Fibroblast of the aortic adventitia (primary cell): Measurements from ENCODE around the gene TMEM178A. TPM values are rescaled to one million over a fixed set of nuclear protein-coding genes. Genes with fewer than 3 reads are reported as not detected.

Experiments used
- DNase-seq: peaks from one replicate; pipeline ENCODE4 v3.0.0-alpha.2; 2010; ENCODE audit warnings: low read depth
- H3K4me3 ChIP-seq: 2 replicates; pipeline ENCODE4 v1.5.1; 2011; ENCODE audit warnings: low read depth, mild to moderate bottlenecking, control low read depth, low read length, moderate library complexity
- total RNA-seq: library from RNA; depleted of rRNA; stranded (reverse); fragments of >200 nt; gene quantifications from 2 replicates; pipeline ENCODE4 v1.2.3, GENCODE V29; 2012; ENCODE audit warnings: low replicate concordance
- TF ChIP-seq, protein P1 (sequence below): IDR thresholded peaks from 2 replicates; pipeline ENCODE4 v1.5.1; 2011; ENCODE audit warnings: mild to moderate bottlenecking, low read length, control low read depth, inconsistent platforms; ENCODE audit not compliant: insufficient read depth

TMEM178A gene
- total RNA-seq, 1 donor = 0.36 TPM

DNA sequence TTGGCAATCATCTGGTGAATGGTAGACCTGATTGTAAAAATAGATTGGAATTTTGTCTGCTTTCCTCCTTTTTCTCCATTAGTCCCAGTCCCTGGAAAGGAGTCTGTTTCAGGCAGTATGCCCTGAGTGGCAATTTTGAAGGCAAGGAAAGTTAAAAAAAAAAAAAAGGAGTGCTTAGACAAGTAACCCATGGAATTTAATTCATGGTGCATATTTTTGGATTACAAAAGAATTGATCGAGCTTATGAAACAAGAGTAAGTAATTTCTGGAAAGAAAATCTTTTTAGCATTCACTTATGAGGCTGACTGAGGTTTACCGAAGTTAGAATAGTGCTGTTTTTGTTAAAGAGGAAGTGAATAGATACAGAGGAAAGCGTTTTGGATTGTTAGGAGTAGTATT is 29.4 kb upstream of the TMEM178A start:
- no peak for DNase-seq
- H3K4me3 ChIP-seq = no peak overlapping the region
- TF ChIP-seq, protein P1, sequence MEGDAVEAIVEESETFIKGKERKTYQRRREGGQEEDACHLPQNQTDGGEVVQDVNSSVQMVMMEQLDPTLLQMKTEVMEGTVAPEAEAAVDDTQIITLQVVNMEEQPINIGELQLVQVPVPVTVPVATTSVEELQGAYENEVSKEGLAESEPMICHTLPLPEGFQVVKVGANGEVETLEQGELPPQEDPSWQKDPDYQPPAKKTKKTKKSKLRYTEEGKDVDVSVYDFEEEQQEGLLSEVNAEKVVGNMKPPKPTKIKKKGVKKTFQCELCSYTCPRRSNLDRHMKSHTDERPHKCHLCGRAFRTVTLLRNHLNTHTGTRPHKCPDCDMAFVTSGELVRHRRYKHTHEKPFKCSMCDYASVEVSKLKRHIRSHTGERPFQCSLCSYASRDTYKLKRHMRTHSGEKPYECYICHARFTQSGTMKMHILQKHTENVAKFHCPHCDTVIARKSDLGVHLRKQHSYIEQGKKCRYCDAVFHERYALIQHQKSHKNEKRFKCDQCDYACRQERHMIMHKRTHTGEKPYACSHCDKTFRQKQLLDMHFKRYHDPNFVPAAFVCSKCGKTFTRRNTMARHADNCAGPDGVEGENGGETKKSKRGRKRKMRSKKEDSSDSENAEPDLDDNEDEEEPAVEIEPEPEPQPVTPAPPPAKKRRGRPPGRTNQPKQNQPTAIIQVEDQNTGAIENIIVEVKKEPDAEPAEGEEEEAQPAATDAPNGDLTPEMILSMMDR = no peak

DNA sequence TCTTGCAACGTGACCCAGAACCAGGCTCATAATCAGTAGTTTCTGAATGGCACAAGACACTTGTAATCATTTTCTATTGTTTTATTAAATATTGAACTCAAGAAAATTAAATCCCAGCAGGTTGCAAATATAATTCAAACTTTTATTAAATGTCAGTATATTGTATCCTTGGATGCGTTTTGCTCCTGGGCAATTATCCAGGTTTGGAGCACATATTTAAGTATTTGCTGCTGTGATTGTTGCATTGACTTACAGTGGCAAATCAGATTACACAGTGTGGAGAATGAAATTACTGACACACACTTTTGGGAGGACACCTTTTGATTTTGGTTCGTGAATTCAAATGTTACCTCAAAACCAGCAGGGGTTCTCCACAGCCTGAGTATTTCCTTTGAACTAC is 27.1 kb upstream of the TMEM178A start:
- no peak for DNase-seq

DNA sequence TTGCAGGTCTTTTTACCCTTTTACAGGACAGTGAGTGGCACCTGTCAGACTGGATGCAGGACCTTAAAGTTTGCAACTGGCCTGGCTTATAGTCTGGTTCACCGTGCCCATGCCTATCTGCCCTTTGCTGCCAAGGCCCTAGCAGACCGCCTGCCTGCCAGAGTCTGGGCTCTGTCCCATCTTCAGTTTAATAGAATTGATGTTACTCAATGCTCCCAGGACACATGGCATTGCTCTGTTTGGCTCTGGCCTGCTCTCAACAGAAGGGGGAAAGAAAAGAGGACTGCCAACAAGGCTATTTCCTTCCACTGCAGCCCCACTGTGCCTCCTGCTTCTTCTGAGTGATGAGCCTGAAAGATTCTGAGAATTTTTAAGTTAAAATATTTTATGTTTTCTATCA is 25.6 kb upstream of the TMEM178A start:
- TF ChIP-seq, protein P1 = no peak
- no peak for DNase-seq
- no peak overlapping the region for H3K4me3 ChIP-seq

More for the DNA sequence above, 27.1 kb upstream of the TMEM178A start:
- H3K4me3 ChIP-seq = no peak overlapping the region
- TF ChIP-seq, protein P1 = no peak

DNA sequence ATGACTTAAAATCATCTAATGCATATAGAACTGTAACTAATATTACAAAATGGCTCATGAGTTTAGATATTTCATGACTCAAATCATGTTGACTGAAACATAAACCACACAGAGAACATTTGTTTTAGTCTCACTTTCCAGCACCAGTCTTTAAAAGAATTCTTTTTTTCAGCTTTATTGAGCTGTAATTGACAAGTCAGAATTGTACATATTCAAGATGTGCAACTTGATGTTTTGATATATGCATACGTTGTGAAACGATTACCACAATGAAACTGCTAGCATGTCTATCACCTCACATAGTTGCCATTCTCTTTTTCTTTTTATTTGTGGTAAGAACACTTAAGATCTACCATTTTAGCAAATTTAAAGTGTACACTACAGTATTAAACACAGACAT is 25.0 kb upstream of the TMEM178A start:
- H3K4me3 ChIP-seq = no peak overlapping the region
- DNase-seq = no peak
- TF ChIP-seq, protein P1 = no peak

DNA sequence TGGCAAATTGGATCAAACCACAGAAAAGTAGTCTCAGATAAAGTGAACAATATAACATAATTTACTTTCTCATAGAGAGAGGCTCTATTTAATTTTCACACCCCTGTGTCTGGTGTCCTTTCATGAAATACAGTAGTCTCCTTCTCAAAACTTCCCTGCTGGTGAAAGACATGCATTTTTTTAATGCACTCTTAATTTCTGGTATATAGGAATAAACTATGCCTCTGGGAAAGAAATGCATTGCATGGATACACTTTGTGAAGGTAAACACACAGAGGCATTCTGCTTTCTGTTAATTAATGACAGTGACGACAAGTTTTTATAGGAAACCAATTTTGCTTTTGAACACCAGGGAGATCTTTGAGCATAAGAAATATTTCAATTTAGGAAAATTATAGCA is 24.1 kb upstream of the TMEM178A start:
- DNase-seq = no peak

DNA sequence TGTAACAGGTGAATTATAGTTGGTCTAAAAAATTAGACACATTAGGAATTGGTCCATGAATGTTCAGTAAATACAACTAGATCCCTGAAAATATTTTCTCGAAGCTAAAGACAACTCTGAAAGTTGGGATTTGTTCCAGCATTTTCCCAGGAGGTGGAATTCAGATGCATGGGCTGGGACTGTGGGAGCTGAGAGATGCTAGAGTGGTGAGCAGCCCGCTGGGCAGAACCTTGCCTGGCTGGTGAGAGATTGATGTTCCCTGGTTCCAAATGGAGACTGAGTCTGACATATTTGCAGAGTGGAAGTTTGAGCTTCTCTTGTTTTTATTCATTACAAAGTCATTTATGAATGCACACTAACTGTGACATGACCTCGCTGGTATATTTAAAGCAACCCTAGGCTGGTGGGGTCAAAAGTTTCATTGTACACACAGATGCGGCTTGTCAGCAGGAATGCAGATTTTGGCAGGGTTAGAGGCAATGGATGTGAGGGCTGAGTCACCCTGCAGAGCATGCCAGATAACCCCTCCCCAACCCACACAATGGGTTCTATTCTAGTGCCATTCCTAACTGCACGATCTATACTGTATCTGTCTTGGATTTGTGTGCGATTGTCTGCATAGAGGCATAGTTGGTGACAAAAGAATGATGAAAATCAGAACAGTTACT is 23.5 kb upstream of the TMEM178A start:
- TF ChIP-seq, protein P1 = no peak
- H3K4me3 ChIP-seq = no peak overlapping the region
- peak; percentile 95 for DNase-seq

More for the DNA sequence above, 24.1 kb upstream of the TMEM178A start:
- no peak overlapping the region for H3K4me3 ChIP-seq
- TF ChIP-seq, protein P1 = no peak

DNA sequence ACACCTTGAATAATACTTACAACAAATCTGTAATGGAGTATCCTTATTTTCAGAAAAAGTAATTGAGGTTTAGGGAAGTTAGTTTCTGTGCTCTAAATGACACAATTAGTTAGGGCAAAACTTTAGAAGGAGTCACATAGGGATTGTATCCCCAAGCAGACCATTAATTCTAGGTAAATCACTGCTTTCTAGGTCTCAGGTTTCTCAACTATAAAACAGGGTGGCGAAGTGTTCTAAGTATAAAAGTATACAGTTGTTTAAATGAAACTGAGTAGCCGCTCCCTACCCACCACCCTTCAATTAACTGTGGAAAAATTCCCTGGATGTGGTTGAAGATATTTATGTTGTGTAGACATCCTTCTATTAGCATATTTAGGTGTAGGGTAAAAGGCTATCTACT is 19.9 kb upstream of the TMEM178A start:
- DNase-seq = no peak
- H3K4me3 ChIP-seq = no peak overlapping the region
- TF ChIP-seq, protein P1 = no peak
